HG02943 (cell line): ENCODE data around the gene FAM161A.

Experiments
- ATAC-seq: cut with Tn5 transposase; IDR thresholded peaks from one replicate; pipeline ENCODE4 v1.9.1; 2021; ENCODE audit warnings: mild to moderate bottlenecking, low read depth, moderate library complexity; ENCODE audit not compliant: unreplicated experiment

Gene FAM161A

GRCh38 chr2:61787941-61788563, 65.8 kb downstream of the FAM161A start:
- no peak for ATAC-seq

- ATAC-seq, result no peak
Observed at GRCh38 chr2:61786876-61787275, 67.0 kb downstream of the FAM161A start.

- no peak for ATAC-seq
Observed at GRCh38 chr2:61785583-61785982, 68.3 kb downstream of the FAM161A start.

GRCh38 chr2:61784643-61785042, 69.2 kb downstream of the FAM161A start:
- no peak for ATAC-seq

- ATAC-seq, result peak; percentile 61
Observed at GRCh38 chr2:61775956-61776570, 77.8 kb downstream of the FAM161A start.
